ENCODE results near the gene NUDT22. TPM values are rescaled to one million over a fixed set of nuclear protein-coding genes. Genes with fewer than 3 reads are reported as not detected.

NUDT22 gene
- total RNA-seq, 1 donor from 2014 or later: 35.6 TPM

GRCh38 chr11:64251016-64251752, 25.1 kb downstream of the NUDT22 start, which contains the start of gene PLCB3:
PLCB3 (plus strand) TSS chr11:64251530; CDS start chr11:64251650, 120 bp downstream.
- Mint-ChIP-seq H3K4me3 (peak within 1 kb of the TSS; percentile 83), H3K27me3 (ENCODE audit: low read depth) (no peaks in the 10 kb centered on the region), H3K4me1 (peaks cover 16% of the 10 kb centered on the region), H3K36me3 (no peaks in the 10 kb centered on the region), H3K9me3 (no peaks in the 10 kb centered on the region), H3K27ac (peak within 1 kb of the TSS; percentile 73)
- TF ChIP-seq, protein P1, sequence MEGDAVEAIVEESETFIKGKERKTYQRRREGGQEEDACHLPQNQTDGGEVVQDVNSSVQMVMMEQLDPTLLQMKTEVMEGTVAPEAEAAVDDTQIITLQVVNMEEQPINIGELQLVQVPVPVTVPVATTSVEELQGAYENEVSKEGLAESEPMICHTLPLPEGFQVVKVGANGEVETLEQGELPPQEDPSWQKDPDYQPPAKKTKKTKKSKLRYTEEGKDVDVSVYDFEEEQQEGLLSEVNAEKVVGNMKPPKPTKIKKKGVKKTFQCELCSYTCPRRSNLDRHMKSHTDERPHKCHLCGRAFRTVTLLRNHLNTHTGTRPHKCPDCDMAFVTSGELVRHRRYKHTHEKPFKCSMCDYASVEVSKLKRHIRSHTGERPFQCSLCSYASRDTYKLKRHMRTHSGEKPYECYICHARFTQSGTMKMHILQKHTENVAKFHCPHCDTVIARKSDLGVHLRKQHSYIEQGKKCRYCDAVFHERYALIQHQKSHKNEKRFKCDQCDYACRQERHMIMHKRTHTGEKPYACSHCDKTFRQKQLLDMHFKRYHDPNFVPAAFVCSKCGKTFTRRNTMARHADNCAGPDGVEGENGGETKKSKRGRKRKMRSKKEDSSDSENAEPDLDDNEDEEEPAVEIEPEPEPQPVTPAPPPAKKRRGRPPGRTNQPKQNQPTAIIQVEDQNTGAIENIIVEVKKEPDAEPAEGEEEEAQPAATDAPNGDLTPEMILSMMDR (IDR thresholded peaks at IDR 0.05; ENCODE audit: unreplicated experiment): peak; percentile 85
- peak in 1 of 2 experiments; percentile 77 for DNase-seq (ENCODE audit: low spot score in 2 of 2, unreplicated experiment in 2 of 2)

DNA sequence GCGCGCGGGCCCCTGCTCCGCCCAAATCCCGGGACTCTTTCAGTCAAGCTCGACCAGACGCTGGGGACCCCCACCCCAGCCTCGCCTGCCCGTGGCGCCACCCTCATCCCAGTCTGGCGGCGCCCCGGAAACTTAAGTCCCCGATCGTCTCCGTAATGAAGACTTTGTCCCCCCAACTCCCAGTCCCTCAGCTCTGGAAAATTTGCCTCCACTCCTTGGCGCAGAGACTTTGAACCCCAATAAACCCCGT, 25.6 kb downstream of the NUDT22 start:
- TF ChIP-seq, protein P1 (IDR thresholded peaks at IDR 0.05; ENCODE audit: unreplicated experiment): no peak
- Mint-ChIP-seq H3K36me3 (no peaks in the 10 kb centered on the region), H3K27ac (peak overlapping the region; percentile 73), H3K9me3 (no peaks in the 10 kb centered on the region), H3K27me3 (ENCODE audit: low read depth) (no peaks in the 10 kb centered on the region), H3K4me1 (peaks cover 16% of the 10 kb centered on the region), H3K4me3 (peak overlapping the region; percentile 83)
- DNase-seq (ENCODE audit: low spot score in 2 of 2, unreplicated experiment in 2 of 2): no peak

DNA sequence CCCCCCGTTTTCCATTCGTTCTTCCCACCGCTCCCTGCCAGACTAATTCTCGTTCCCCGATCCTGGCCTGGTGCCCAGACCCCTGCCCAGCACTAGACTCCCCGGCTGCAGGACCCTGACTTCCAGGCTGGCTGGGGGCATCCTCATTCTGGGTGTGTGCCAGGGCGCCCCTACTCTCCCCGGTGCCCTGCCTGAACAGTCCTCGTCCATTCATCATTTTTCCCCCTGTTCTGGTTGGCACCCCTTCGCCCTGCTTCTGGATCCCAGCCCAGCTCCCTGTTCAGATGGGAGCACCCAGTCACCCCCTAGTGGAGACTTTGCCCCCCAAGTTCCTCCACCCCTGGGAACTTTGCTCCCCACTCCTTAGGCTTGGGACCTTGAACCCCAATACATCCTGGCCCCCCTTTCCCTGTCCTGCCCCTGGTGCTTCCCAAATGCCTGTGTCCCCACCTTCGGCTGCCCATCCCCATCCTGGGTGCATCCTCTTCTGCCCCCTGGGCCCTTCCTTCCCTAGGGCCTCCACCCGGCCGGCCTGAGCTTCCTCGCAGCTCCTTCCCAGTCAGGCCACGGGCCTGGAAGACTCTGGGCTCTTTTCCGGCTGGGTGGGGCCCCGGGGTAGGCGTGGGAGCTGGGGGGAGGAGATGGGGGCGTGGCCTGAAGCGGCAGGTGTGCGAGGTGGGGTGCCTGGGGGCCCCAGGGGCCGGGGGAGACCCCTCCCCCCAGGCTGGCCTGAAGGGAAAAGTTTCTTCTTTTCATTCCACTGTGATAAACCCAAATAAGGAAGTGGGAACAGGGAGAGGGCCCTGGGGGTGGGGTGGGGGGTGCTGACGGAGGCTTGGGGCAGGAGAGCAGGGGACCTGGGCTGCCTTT, 26.2 kb downstream of the NUDT22 start:
- Mint-ChIP-seq H3K9me3 (no peaks in the 10 kb centered on the region), H3K36me3 (no peaks in the 10 kb centered on the region), H3K27ac (peak overlapping the region; percentile 73), H3K4me1 (peaks cover 14% of the 10 kb centered on the region), H3K4me3 (peak overlapping the region; percentile 83), H3K27me3 (ENCODE audit: low read depth) (no peaks in the 10 kb centered on the region)
- peak in 1 of 2 experiments; percentile 56 for DNase-seq (ENCODE audit: low spot score in 2 of 2, unreplicated experiment in 2 of 2)
- TF ChIP-seq, protein P1 (IDR thresholded peaks at IDR 0.05; ENCODE audit: unreplicated experiment): no peak

DNA sequence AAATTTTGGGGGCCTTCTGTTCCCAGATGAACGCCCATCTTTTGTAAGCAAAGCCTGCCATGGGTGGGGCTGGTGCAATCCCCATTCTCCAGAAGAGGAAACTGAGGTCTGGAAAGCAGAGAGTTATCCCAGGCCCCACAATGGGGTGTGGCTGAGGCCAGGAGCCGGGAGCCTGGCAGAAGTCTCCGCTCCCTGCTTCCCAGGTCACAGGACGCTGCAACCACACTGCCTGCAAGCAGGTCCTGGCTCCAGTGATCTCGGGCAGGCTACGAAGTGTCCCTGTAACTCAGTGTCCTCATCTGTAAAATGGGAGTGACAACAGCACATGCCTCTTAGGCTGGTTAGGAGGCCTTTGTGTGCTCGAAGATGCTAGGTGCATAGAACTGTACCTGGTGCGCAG, 27.0 kb downstream of the NUDT22 start:
- Mint-ChIP-seq H3K4me3 (peak overlapping the region; percentile 83), H3K36me3 (peaks cover 1% of the 10 kb centered on the region), H3K27me3 (ENCODE audit: low read depth) (no peaks in the 10 kb centered on the region), H3K9me3 (no peaks in the 10 kb centered on the region), H3K4me1 (peaks cover 10% of the 10 kb centered on the region), H3K27ac (no peak overlapping the region)
- TF ChIP-seq, protein P1 (IDR thresholded peaks at IDR 0.05; ENCODE audit: unreplicated experiment): no peak
- no peak for DNase-seq (ENCODE audit: low spot score in 2 of 2, unreplicated experiment in 2 of 2)

- Mint-ChIP-seq H3K4me3 (peak overlapping the region; percentile 83), H3K27ac (peak overlapping the region; percentile 1), H3K27me3 (ENCODE audit: low read depth) (no peaks in the 10 kb centered on the region), H3K4me1 (peaks cover 10% of the 10 kb centered on the region), H3K9me3 (no peaks in the 10 kb centered on the region), H3K36me3 (peaks cover 2% of the 10 kb centered on the region)
- TF ChIP-seq, protein P1 (IDR thresholded peaks at IDR 0.05; ENCODE audit: unreplicated experiment): no peak
- DNase-seq (ENCODE audit: low spot score in 2 of 2, unreplicated experiment in 2 of 2): no peak
These were observed 27.4 kb downstream of the NUDT22 start for GRCh38 chr11:64253481-64253880.
